Measurements from ENCODE around the gene GPR119. TPM values are rescaled to one million over a fixed set of nuclear protein-coding genes. Genes with fewer than 3 reads are reported as not detected.
"Not testable (repeated sequence)": the region's sequence is repeated elsewhere in the genome, so short reads cannot be mapped to it uniquely, and the experiment has no call there.

GPR119 gene
- total RNA-seq, 1 donor, result not detected

DNA sequence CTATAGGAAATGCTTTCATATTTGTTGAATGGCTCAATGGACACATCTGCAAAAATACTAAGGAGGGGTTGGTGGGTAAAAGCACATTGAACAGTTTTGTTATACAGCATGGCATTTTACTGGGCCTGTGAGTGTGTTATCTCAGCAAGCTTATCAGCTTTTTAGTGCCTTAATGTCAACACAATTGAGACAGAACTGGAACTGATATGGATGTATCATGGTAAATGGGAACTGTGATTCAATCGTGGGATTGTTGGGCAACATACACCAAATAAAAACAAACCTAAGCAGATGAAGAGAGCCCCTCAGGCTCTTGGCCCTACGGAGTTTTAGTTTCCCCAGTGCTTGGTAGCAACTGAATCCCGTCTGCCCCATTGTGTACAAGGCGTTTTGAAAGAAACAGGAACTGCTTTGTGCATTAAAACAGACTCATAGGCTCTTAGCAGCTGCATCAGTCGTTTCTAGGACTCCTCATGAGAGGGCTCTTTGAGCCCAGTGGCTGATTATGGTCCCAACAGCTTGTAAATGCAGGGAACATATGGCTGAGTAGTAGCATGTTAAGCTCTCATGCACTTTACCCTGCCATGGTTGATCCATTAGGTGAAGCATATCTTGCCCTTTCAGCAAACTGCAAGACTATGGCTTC is 7.3 kb downstream of the GPR119 start:
- H3K4me3 ChIP-seq (ENCODE audit: low read length), result no peak overlapping the region
- no peaks in the 10 kb centered on the region for H3K4me1 ChIP-seq (ENCODE audit: insufficient read depth, low read length)
- H3K27me3 ChIP-seq (ENCODE audit: insufficient read depth, low read length), result no peaks in the 10 kb centered on the region
- no peaks in the 10 kb centered on the region for H3K9me3 ChIP-seq (ENCODE audit: low read depth, low read length)

DNA sequence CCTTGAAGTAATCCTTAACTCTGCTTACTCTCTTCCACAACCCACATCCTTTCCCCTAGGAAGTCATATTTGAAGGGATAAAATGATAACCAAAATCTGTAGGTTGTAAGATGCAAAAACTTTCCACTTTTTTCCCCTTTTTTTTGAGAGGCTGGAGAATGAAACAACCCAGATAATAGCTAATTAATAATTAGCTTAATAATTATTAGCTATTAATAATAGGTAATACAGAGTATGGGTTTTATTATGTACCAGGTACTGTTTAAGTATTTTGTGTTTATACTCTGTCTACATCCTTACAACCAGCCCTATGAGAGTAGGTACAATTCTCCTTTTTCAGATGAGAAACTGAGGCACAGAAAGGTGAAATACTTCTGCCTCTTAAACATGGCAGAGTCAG is 9.4 kb downstream of the GPR119 start:
- no peak overlapping the region for H3K4me3 ChIP-seq (ENCODE audit: low read length)
- H3K4me1 ChIP-seq (ENCODE audit: insufficient read depth, low read length), result no peaks in the 10 kb centered on the region
- H3K9me3 ChIP-seq (ENCODE audit: low read depth, low read length), result no peaks in the 10 kb centered on the region
- no peaks in the 10 kb centered on the region for H3K27me3 ChIP-seq (ENCODE audit: insufficient read depth, low read length)

DNA sequence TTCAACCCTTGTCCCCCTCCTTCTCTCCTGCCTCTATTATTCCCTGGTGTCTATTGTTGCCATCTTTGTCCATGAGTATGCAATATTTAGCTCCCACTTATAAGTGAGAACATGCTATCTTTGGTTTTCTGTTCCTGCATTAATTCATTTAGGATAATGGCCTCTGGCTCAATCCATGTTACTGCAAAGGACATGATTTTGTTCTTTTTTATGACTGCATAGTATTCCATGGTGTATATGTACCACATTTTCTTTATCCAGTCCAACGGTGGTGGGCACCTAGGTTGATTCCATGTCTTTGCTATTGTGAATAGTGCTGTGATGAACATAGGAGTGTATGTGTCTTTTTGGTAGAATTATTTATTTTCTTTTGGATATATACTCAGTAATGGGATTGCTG is 33.4 kb downstream of the GPR119 start:
- not testable (repeated sequence) for H3K27me3 ChIP-seq (ENCODE audit: insufficient read depth, low read length); H3K4me1 ChIP-seq (ENCODE audit: insufficient read depth, low read length); H3K9me3 ChIP-seq (ENCODE audit: low read depth, low read length); H3K4me3 ChIP-seq (ENCODE audit: low read length)

DNA sequence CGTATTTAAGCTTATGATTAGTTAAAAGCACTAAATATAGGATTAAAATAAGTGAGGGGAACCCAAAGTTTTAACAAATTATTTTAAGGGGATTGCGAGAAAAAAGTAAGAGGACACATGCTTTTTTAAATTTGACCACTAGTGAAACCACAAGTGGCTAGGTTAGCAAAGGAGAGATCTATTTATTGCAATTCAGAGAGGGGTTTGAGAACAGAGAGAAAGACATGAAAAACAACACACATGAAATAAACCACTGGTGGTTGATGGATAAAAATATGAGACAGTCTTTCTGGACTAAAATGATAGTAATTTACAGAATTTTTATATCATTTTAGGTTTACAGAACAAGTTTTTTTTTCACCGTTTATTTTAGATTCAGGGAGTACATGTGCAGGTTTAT is 33.9 kb downstream of the GPR119 start:
- Histone ChIP-seq H3K27me3 (ENCODE audit: insufficient read depth, low read length) (no peaks in the 10 kb centered on the region), H3K4me3 (ENCODE audit: low read length) (no peak overlapping the region), H3K9me3 (ENCODE audit: low read depth, low read length) (no peaks in the 10 kb centered on the region), H3K4me1 (ENCODE audit: insufficient read depth, low read length) (no peaks in the 10 kb centered on the region)

DNA sequence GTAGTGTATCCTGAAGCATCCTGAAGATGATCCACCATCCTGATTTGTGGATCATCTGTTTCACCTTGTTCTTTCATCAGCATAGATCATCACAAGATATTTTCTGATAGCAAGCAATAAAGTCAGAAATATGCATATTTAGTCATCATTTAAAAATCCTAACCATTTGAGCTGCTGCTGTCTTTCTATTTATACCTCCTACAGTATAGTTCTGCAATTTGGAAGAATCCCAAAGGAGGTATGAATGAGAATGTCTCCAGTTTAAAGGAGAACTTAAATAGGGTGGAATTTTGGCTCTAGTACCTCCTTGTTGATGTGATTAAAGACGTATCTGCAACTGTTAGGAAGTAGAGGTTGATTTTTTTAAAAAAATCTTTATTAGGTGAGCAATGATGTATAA is 38.2 kb downstream of the GPR119 start:
- H3K4me1 ChIP-seq (ENCODE audit: insufficient read depth, low read length), result no peaks in the 10 kb centered on the region
- H3K27me3 ChIP-seq (ENCODE audit: insufficient read depth, low read length), result no peaks in the 10 kb centered on the region
- no peaks in the 10 kb centered on the region for H3K9me3 ChIP-seq (ENCODE audit: low read depth, low read length)
- H3K4me3 ChIP-seq (ENCODE audit: low read length), result no peak overlapping the region

DNA sequence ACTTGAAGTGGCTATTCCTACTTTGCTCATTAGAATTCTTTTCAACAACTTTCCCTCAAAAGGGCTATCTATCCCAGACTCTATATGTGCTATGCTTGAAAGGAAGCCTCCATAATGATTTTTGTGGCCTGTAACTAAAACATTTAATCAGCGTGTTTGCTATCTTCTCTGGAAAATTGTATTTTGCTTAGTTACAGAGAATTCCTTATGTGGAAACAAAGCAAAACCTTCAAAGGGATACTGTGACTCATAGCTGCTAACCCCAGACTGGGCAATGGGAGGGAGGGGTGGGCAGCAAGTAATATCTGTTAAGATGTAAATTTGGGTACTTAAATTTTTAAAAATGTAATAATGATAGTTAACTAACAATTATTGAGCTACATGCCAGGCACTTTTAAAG is 42.1 kb downstream of the GPR119 start:
- Histone ChIP-seq H3K27me3 (ENCODE audit: insufficient read depth, low read length) (no peaks in the 10 kb centered on the region), H3K4me1 (ENCODE audit: insufficient read depth, low read length) (peaks cover 11% of the 10 kb centered on the region), H3K4me3 (ENCODE audit: low read length) (no peak overlapping the region), H3K9me3 (ENCODE audit: low read depth, low read length) (no peaks in the 10 kb centered on the region)

DNA sequence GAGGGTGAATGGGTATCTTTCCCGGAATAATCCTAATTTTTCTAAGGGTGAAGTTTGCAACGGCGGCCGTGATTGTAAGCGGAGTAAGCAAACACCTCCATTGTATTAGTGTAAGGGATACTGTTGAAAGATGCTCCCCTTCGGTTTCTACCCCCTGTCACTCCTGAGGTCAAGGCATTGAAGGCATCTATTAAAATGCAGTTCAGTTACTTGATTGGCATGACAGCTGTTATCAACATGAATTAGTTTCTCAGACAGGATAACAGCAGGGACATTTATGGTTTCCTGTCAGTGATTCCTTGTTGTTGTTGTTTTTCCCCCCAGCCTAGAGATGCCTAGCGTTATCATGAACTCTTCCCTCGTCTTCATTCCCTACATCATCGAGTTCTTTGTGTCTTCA is 45.2 kb downstream of the GPR119 start:
- Histone ChIP-seq H3K9me3 (ENCODE audit: low read depth, low read length) (no peaks in the 10 kb centered on the region), H3K27me3 (ENCODE audit: insufficient read depth, low read length) (no peaks in the 10 kb centered on the region), H3K4me1 (ENCODE audit: insufficient read depth, low read length) (peaks cover 11% of the 10 kb centered on the region), H3K4me3 (ENCODE audit: low read length) (peak overlapping the region; percentile 65)

DNA sequence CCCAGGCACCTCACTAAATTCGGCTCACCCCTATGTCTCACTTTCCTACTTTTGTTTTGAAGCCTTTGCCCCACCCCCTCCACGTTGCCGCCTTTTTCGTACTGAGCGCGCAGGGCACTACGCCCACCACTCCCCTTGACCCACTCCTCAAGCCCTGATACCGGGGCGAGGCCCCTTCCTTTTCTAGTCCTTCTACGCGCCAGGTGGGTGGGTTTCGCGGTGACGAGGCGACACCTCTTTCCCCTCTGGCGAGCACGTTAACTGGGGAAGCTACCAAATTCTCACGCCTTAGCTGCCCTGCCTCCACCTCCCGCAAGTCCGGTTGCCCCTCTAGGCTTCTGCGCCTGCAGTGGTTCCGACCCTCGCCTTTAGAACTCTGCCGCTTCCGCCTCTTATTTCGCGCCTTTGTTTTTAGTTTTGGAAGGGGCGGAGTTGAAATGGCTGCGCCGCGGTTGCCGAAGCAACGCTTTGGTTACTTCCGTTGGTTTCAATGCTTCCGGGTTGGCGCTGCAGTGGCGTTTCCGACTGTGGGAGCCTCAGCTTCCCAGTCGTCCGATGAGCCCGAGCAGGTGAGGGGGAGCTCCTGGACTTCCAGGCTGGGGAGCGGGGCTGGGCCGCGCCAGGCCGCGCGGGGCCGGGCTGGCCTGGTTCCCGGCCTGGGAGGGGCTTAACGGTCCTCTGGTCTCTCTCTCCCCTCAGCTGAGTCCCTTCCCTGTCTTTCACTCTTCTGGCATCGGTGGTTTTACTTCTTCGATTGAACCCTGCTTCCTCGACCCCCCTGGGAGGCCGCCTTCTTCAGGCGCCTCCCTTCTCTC is 45.9 kb downstream of the GPR119 start, which contains the start of gene SLC25A14:
TSS of gene SLC25A14 (plus strand) at position 512 of the 815 bp plus-strand sequence. CDS start 360 bp downstream, outside the sequence.
- H3K9me3 ChIP-seq (ENCODE audit: low read depth, low read length), result no peaks in the 10 kb centered on the region
- H3K27me3 ChIP-seq (ENCODE audit: insufficient read depth, low read length), result no peaks in the 10 kb centered on the region
- H3K4me3 ChIP-seq (ENCODE audit: low read length), result peak within 1 kb of the TSS; percentile 65
- H3K4me1 ChIP-seq (ENCODE audit: insufficient read depth, low read length), result peaks cover 11% of the 10 kb centered on the region

DNA sequence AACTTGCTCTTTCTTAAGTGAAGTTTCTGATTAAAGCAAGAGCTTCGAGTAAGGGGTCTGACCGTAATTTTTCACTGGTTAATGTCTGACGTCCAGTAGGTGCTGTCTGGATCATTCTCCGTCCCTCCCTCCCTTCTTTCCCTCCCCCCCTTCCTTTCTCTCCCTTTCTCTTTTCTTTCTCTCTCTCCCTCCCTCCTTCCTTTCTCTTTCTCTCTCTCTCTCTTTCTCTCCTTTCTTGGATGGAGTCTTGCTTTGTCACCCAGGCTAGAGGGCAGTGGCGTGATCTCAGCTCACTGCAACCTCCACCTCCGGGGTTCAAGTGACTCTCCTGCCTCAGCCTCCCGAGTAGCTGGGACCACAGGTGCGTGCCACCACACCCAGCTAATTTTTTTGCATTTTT is 46.6 kb downstream of the GPR119 start:
- H3K4me3 ChIP-seq (ENCODE audit: low read length), result not testable (repeated sequence)

DNA sequence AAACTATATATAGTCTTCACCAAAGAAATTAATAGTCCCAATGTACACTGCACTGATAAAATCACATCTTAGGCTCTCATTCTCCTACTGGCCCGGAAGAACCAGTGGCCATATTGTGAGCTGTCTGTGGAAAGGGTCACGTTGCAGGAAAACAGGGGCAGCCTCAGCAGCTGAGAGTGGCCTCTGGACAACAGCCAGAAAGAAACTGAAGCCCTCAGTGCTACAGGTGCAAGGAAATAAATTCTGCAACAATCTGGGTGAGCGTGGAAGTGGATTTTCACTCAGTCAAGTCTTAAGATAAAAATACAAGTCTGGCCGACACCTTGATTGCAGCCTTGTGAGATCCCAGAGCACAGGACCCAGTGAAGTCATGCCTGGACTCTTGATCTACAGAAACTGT is 48.9 kb downstream of the GPR119 start:
- H3K27me3 ChIP-seq (ENCODE audit: insufficient read depth, low read length), result no peaks in the 10 kb centered on the region

More for the DNA sequence above, 46.6 kb downstream of the GPR119 start:
- H3K9me3 ChIP-seq (ENCODE audit: low read depth, low read length); H3K27me3 ChIP-seq (ENCODE audit: insufficient read depth, low read length): not testable (repeated sequence)
- peaks cover 11% of the 10 kb centered on the region for H3K4me1 ChIP-seq (ENCODE audit: insufficient read depth, low read length)

More for the DNA sequence above, 48.9 kb downstream of the GPR119 start:
- Histone ChIP-seq H3K4me3 (ENCODE audit: low read length) (no peak overlapping the region), H3K9me3 (ENCODE audit: low read depth, low read length) (no peaks in the 10 kb centered on the region), H3K4me1 (ENCODE audit: insufficient read depth, low read length) (peaks cover 11% of the 10 kb centered on the region)

Other genes with a start within 250 kb of the GPR119 start
- 5.0 TPM for gene AIFM1, start 219.8 kb downstream of the GPR119 start, total RNA-seq
- 8.2 TPM for gene RAB33A, start 213.7 kb downstream of the GPR119 start, total RNA-seq
- gene ZNF280C, start 116.8 kb downstream of the GPR119 start, total RNA-seq, result 5.8 TPM
- gene SLC25A14, start 45.8 kb downstream of the GPR119 start, total RNA-seq, result 7.8 TPM
- 19.7 TPM for gene RBMX2, start 16.3 kb upstream of the GPR119 start, total RNA-seq

Measured in mononuclear cell (primary cell).